Neural cell (in vitro differentiated cells): Measurements from ENCODE around the gene ZFC3H1. TPM values are rescaled to one million over a fixed set of nuclear protein-coding genes. Genes with fewer than 3 reads are reported as not detected.

ENCODE experiments used
- H2AFZ ChIP-seq: fragments of 200-600, 300-800 bp; sonication (generic), shearing (Covaris generic); 2 replicates; pipeline ENCODE4 v1.6.0; 2014; ENCODE audit warnings: low read depth, mild to moderate bottlenecking, antibody characterized with exemption, low read length, moderate library complexity
- H3F3A ChIP-seq: fragments of 200-600 bp; shearing (Covaris generic); 2 replicates; pipeline ENCODE4 v1.6.1; 2016; ENCODE audit warnings: mild to moderate bottlenecking, moderate library complexity, mixed read lengths, antibody characterized with exemption, low read length; ENCODE audit not compliant: insufficient read depth, poor library complexity, severe bottlenecking
- H3K27ac ChIP-seq: fragments of 200-600, 300-800 bp; sonication (generic), shearing (Covaris generic); 2 replicates; pipeline ENCODE4 v1.5.1; 2014; ENCODE audit warnings: mild to moderate bottlenecking, low read length, moderate library complexity
- H3K27me3 ChIP-seq: fragments of 300-800, 200-600 bp; sonication (generic), shearing (Covaris generic); 2 replicates; pipeline ENCODE4 v1.6.0; 2014; ENCODE audit warnings: mild to moderate bottlenecking, low read depth, low read length, moderate library complexity; ENCODE audit not compliant: insufficient read depth
- H3K36me3 ChIP-seq: fragments of 300-800, 200-600 bp; sonication (generic), shearing (Covaris generic); 2 replicates; pipeline ENCODE4 v1.5.1; 2014; ENCODE audit warnings: mild to moderate bottlenecking, antibody characterized with exemption, low read length, moderate library complexity; ENCODE audit not compliant: insufficient read depth
- H3K4me2 ChIP-seq: fragments of 300-800, 200-600 bp; sonication (generic), shearing (Covaris generic); 2 replicates; pipeline ENCODE4 v1.6.0; 2014; ENCODE audit warnings: mild to moderate bottlenecking, low read length
- H3K4me3 ChIP-seq: fragments of 300-800, 200-600 bp; sonication (generic), shearing (Covaris generic); 2 replicates; pipeline ENCODE4 v1.5.1; 2014; ENCODE audit warnings: mild to moderate bottlenecking, low read length, moderate library complexity
- H3K79me2 ChIP-seq: fragments of 200-600 bp; shearing (Covaris generic); replicated peaks from 2 replicates; pipeline ENCODE4 v1.6.0; 2014; ENCODE audit warnings: mild to moderate bottlenecking, low read length, moderate library complexity; ENCODE audit not compliant: insufficient read depth
- H3K9ac ChIP-seq: fragments of 300-800, 200-600 bp; sonication (generic), shearing (Covaris generic); 2 replicates; pipeline ENCODE4 v1.6.1; 2016; ENCODE audit warnings: mild to moderate bottlenecking, low read length, mixed read lengths
- H3K9me2 ChIP-seq: fragments of 200-600 bp; shearing (Covaris generic); 2 replicates; pipeline ENCODE4 v1.6.1; 2016; ENCODE audit warnings: mild to moderate bottlenecking, low read length, mixed read lengths; ENCODE audit not compliant: insufficient read depth
- H3K9me3 ChIP-seq: fragments of 200-600, 300-800 bp; sonication (generic), shearing (Covaris generic); 2 replicates; pipeline ENCODE4 v1.6.1; 2016; ENCODE audit warnings: mild to moderate bottlenecking, mixed run types, low read length, moderate library complexity, mixed read lengths
- H4K20me1 ChIP-seq: fragments of 200-600 bp; shearing (Covaris generic); 2 replicates; pipeline ENCODE4 v1.6.1; 2016; ENCODE audit warnings: mild to moderate bottlenecking, mixed run types; ENCODE audit not compliant: insufficient read depth
- CTCF ChIP-seq: fragments of 450-650 bp; IDR thresholded peaks from 2 replicates; pipeline ENCODE4 v1.5.1; 2014; ENCODE audit warnings: antibody characterized with exemption, mild to moderate bottlenecking, moderate library complexity; ENCODE audit not compliant: poor library complexity, severe bottlenecking
- EP300 ChIP-seq: fragments of 450-650 bp; conservative IDR thresholded peaks from 2 replicates; pipeline ENCODE4 v1.6.1; 2014; ENCODE audit warnings: antibody characterized with exemption, mild to moderate bottlenecking, moderate library complexity; ENCODE audit not compliant: poor library complexity, severe bottlenecking
- EZH2 ChIP-seq: fragments of 200-600, 300-800 bp; shearing (Covaris generic), sonication (generic); IDR thresholded peaks from 2 replicates; pipeline ENCODE4 v1.6.1; 2014; ENCODE audit warnings: antibody characterized with exemption, low read length, borderline replicate concordance, mild to moderate bottlenecking; ENCODE audit not compliant: insufficient read depth, poor library complexity, severe bottlenecking
- MXI1 ChIP-seq: fragments of 450-650 bp; conservative IDR thresholded peaks from 2 replicates; pipeline ENCODE4 v1.6.1; 2014; ENCODE audit warnings: antibody characterized with exemption, mild to moderate bottlenecking; ENCODE audit not compliant: poor library complexity, severe bottlenecking
- POLR2AphosphoS5 ChIP-seq: IDR thresholded peaks from 2 replicates; pipeline ENCODE4 v1.6.1; 2012
- RAD21 ChIP-seq: fragments of 450-650 bp; conservative IDR thresholded peaks from 2 replicates; pipeline ENCODE4 v1.6.1; 2014; ENCODE audit warnings: antibody characterized with exemption, mild to moderate bottlenecking, moderate library complexity
- REST ChIP-seq: IDR thresholded peaks from 2 replicates; pipeline ENCODE4 v1.6.1; 2012; ENCODE audit warnings: borderline replicate concordance
- SMC3 ChIP-seq: fragments of 450-650 bp; conservative IDR thresholded peaks from 2 replicates; pipeline ENCODE4 v1.6.1; 2014; ENCODE audit warnings: antibody characterized with exemption, mild to moderate bottlenecking, moderate library complexity; ENCODE audit not compliant: poor library complexity
- TAF1 ChIP-seq: IDR thresholded peaks from 2 replicates; pipeline ENCODE4 v1.6.1; 2012; ENCODE audit warnings: low read depth
- polyA plus RNA-seq: library from polyadenylated mRNA; depleted of rRNA; stranded (reverse); fragments of >200 nt; gene quantifications from 2 replicates; pipeline ENCODE4 v1.2.3, GENCODE V29; 2014

The ZFC3H1 gene
- polyA plus RNA-seq, 1 donor from 2014 or later, result 45.5 TPM

GRCh38 chr12:71704920-71705319, 41.3 kb upstream of the ZFC3H1 start (continued):
- TF ChIP-seq REST, result no peak
- TF ChIP-seq EP300, result no peak

GRCh38 chr12:71703206-71703605, 39.6 kb upstream of the ZFC3H1 start:
- Histone ChIP-seq H3K4me2 (no peak overlapping the region), H3F3A (no peaks in the 10 kb centered on the region), H3K4me3 (no peak overlapping the region), H3K9me3 (no peaks in the 10 kb centered on the region), H3K36me3 (no peaks in the 10 kb centered on the region), H4K20me1 (no peaks in the 10 kb centered on the region), H3K79me2 (no peaks in the 10 kb centered on the region), H3K9me2 (no peaks in the 10 kb centered on the region), H3K27ac (no peak overlapping the region), H2AFZ (no peak overlapping the region), H3K9ac (no peak overlapping the region), H3K27me3 (no peaks in the 10 kb centered on the region)
- TF ChIP-seq MXI1, result no peak
- no peak for TF ChIP-seq EP300
- no peak for TF ChIP-seq REST
- no peak for TF ChIP-seq CTCF
- no peak for TF ChIP-seq TAF1
- no peak for TF ChIP-seq EZH2
- no peak for TF ChIP-seq POLR2AphosphoS5
- TF ChIP-seq RAD21, result no peak
- no peak for TF ChIP-seq SMC3
